Fibroblast of pulmonary artery (primary cell): Measurements from ENCODE around the gene CCDC40.
A peak's percentile ranks its signal among the peaks of the same experiment; 100 is the strongest.

Experiments used
- DNase-seq: peaks from one replicate; pipeline ENCODE4 v3.0.0-alpha.2; 2010; ENCODE audit warnings: low read depth
- H3K4me3 ChIP-seq: replicated peaks from 2 replicates; pipeline ENCODE4 v1.5.1; 2011; ENCODE audit warnings: low read depth, mild to moderate bottlenecking, control low read depth, low read length, moderate library complexity
- CTCF ChIP-seq: IDR thresholded peaks from 2 replicates; pipeline ENCODE4 v1.5.1; 2011; ENCODE audit warnings: mild to moderate bottlenecking, control low read depth, low read length, inconsistent platforms; ENCODE audit errors: missing control alignments

CCDC40 gene

GRCh38 chr17:80119839-80120238, 83.4 kb downstream of the CCDC40 start:
- DNase-seq, result no peak
- H3K4me3 ChIP-seq, result no peak overlapping the region
- no peak for TF ChIP-seq CTCF

- DNase-seq, result no peak
- TF ChIP-seq CTCF, result no peak
- no peak overlapping the region for H3K4me3 ChIP-seq
Measured at GRCh38 chr17:80122026-80122575, 85.7 kb downstream of the CCDC40 start.

GRCh38 chr17:80122926-80123505, 86.6 kb downstream of the CCDC40 start:
- H3K4me3 ChIP-seq, result no peak overlapping the region
- no peak for TF ChIP-seq CTCF
- no peak for DNase-seq

- no peak overlapping the region for H3K4me3 ChIP-seq
- TF ChIP-seq CTCF, result no peak
Measured at GRCh38 chr17:80123791-80124190, 87.3 kb downstream of the CCDC40 start.

GRCh38 chr17:80124351-80124981, 88.0 kb downstream of the CCDC40 start:
- TF ChIP-seq CTCF, result peak; percentile 57
- no peak overlapping the region for H3K4me3 ChIP-seq
- DNase-seq, result peak; percentile 89

More at GRCh38 chr17:80123791-80124190, 87.3 kb downstream of the CCDC40 start:
- DNase-seq, result peak; percentile 48

GRCh38 chr17:80125656-80126448, 89.4 kb downstream of the CCDC40 start:
- H3K4me3 ChIP-seq, result no peak overlapping the region
- no peak for TF ChIP-seq CTCF
- peak; percentile 93 for DNase-seq
